NOMO-1 treated with DMSO at 0.1 percent for 48 hours (cell line): ENCODE results near the gene ETNPPL.

Source experiments
- DNase-seq: peaks from one replicate; lab custom pipeline; 2025; ENCODE audit not compliant: unreplicated experiment; lab: John Stamatoyannopoulos, UW

ETNPPL gene

DNA sequence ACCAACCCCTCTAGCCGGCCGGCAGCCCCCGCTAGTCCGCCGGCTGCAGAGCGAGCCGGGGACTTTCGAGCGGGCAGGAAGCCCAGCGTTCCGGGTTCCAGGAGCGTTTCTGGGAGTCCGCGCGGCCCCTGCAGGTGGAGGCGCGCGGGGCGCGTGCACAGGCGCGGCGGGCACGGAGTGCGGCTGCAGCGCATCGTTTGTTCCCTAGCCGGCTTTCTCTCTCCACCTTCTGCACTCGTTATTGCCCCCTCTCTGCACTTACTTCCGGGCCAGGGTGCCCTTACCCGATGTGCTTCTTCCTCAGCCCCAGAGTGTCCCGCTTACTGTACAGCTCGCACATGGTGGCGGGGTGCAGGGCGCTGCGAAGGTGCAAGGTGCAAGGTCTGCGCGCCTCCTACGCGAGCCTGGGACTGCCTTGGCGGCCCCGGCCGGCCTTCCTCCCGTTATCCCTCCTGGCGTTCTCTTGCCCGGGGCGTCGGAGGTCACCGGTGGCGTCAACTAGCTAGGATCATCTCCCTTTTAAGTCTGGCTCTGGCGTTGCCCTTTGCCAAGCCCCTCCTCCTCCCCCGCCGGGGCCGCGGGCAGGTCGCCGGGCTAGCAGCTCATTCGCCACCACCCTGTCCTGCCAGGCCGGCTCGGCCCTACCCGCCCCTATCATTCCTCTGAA lies at the start of gene ETNPPL:
TSS of gene ETNPPL (minus strand) at position 495 of the 667 bp plus-strand sequence. CDS start at position 340, 155 bp downstream.
- no peak for DNase-seq

- no peak for DNase-seq
Measured at GRCh38 chr4:108811486-108811885, 48.6 kb upstream of the ETNPPL start.

- DNase-seq = no peak
Measured at GRCh38 chr4:108810087-108810486, 47.2 kb upstream of the ETNPPL start.

- DNase-seq = no peak
Measured at GRCh38 chr4:108804648-108805273, 41.9 kb upstream of the ETNPPL start.

GRCh38 chr4:108799306-108799705 lies 36.5 kb upstream of the ETNPPL start:
- DNase-seq = no peak

GRCh38 chr4:108796173-108796572 lies 33.3 kb upstream of the ETNPPL start:
- DNase-seq = no peak

GRCh38 chr4:108795733-108796132 lies 32.9 kb upstream of the ETNPPL start:
- DNase-seq = no peak

- DNase-seq = no peak
Measured at GRCh38 chr4:108794136-108794535, 31.3 kb upstream of the ETNPPL start.

DNA sequence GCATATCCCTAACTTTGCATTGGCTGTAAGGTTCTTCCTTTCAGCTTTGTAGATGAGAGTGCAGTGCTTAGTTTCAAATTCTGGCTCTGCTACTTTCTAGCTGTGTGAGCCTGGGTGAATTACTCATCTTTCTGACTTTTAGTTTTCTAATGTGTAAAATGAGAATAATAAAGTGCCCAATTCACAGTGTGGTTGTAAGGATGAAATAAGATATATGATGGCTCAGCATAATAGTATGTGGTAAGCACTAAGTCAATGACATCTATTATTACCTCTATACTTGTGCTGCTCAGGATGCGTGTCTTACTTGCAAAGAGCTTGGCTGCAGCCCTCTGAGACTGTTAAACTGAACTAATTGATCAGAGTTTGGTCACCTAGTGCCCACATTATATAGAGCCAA lies 30.6 kb upstream of the ETNPPL start:
- DNase-seq = no peak

DNA sequence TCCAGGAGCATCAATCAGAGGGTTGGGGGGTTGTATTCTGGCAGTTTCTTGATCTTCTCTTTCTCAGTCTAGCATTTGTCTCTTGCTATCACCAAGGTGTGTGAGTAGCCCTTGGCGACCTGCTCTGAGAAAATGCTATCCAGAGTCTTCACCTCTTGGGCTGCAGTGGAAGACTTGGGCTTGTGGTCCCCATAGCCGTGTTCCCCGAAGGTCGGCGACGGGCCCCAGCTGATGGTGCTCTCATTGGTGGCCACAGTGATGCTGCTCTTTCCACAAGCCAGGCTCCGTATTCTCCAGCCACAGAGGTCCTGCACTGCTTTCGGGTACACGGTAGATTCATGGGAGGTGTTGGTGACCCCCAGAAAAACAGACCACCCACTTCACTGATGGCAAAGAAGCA lies 25.9 kb upstream of the ETNPPL start:
- no peak for DNase-seq

DNA sequence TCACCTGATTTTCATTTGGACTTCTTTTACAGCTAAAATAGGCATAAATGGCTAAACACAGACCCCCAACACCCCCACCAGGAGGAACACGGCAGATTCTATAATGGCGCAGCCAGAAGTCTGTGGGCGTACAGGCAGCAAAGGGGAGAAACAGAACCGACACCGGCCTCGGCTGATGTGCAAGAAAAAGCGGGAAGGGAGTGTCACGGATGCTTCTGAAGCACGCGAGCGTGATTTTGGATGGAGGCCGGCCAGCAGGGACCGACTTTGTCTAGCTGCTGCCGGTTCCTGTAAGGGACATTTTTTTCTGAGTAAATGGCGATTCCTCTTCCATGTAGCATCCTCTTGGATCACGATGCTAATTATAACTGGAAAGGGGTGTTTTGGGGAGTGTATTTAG lies 24.9 kb upstream of the ETNPPL start:
- DNase-seq = no peak

- no peak for DNase-seq
Measured at GRCh38 chr4:108787106-108787505, 24.3 kb upstream of the ETNPPL start.

DNA sequence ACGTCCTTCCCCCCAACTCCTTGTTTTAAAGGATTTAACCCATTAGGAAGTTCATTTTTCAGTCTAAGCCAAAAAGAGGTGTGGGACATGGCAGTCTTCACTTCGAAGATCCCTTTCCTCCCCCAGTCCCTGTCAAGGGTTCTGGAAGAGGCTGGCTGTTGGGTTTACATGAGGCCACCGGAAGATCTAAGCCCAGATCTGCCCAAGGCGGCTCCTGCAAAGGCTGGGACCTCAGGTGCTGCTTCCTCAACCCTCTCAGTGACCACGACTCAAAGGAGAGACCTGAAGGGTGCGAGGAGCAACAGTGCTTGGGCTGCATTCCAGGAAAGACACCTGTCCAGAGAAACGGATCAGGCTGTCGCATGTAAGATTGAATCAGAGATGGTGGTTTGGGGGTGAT lies 23.5 kb upstream of the ETNPPL start:
- no peak for DNase-seq

- DNase-seq = no peak
Measured at GRCh38 chr4:108783665-108784463, 21.0 kb upstream of the ETNPPL start.

GRCh38 chr4:108779958-108780357 lies 17.1 kb upstream of the ETNPPL start:
- no peak for DNase-seq

DNA sequence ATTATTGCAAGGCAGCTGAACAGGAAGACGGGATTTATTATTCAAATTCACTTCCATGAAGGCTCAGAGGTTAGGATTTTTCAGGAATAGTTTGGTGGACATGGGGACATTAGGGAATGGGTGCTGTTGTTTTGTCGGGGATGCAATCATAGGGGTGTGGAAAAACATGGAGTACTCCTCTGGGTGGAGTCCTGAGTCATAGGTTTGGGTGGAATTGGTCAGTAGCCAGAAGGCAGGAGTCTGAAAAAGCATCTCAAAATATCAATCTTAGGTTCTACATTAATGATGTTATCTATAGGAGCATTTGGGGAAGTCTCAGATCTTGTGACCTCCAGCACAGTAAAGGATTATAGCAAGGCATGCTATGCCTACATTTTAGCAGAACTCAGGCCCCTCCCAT lies 14.5 kb upstream of the ETNPPL start:
- DNase-seq = no peak

DNA sequence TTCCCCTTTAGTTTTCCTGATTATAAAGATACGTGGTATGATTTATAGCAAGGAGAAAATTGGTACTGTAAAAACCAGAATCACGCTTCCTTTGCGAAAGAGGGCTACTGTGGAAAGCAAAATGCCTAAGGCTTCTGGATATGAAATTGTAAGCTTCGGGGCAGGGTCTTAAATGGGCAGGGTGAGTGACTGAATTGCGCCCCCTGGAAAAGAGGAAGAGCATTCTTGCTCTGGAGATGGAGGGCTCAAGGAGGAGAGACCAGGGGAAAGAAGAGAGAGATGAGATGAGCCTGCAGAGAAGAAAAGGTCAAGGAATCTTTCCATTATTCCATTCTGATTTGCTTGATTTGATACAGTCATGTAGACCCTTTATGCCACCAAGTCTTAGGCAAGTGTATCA lies 13.1 kb upstream of the ETNPPL start:
- no peak for DNase-seq

DNA sequence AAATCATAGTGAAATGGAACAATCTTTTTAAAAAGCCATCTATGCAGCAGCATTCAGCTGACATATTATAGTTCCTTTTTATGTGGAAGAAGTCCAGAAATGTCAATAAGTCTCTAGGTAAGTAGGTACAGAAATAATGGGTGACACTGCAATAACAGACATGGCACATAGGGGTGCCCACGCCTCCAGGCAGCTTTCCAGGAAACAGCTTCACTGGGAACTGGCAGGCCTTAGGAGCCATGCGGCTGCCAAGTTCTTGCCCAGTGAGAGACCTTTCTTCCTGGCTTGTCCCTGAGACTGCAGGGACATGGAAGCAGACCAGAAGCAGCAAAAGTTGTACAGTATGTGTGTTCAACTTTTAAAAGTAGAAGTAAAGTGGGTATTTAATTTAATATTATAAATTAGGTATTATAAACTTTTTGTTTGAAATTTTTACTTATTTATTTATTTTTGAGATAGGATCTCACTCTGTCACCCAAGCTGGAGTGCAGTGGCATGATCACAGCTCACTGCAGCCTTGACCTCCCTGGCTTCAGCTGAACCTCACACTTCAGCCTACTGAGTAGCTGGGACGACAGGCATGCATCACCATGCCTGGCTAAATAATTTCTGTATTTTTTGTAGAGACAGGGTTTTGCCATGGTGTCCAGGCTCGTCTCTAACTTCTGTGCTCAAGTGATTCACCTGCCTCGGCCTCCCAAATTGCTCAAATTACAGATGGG lies 12.1 kb upstream of the ETNPPL start:
- no peak for DNase-seq

DNA sequence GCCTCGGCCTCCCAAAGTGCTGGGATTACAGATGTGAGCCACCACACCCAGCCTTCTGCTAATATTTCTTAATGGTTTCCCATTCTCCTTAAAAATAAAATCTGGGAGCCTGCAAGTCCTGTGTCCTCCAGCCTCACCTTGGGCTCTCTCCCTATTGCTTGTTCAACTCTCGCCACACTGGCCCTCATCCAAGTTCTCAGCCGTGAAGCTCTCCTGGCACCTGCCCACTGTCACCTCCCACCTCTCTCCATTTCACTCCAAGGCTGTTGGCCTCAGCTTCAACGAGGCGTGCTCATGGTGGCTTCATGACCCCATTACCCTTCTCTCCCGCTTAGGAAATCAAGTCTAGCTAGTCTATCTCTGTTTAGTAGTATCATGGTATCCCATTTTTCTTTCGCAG lies 9.5 kb upstream of the ETNPPL start:
- no peak for DNase-seq

DNA sequence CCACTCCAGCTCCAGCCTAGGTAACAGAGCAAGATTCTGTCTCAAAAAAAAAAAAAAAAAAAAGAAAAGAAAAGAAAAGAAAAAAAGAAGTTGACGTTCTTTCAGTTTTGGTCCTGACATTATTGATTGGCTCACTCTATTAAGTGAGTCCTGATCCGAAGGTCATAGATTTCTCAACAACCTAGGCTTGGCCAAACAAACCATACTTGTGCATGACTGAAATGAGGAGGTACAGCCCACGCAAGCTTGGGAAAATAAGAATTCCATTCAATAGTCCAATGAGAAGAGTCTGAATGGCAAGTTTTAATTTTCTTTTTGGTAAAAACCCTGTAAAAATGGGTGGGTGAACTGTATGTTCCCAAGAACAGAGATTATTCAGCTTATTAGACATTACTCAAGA lies 3.2 kb upstream of the ETNPPL start:
- no peak for DNase-seq

DNA sequence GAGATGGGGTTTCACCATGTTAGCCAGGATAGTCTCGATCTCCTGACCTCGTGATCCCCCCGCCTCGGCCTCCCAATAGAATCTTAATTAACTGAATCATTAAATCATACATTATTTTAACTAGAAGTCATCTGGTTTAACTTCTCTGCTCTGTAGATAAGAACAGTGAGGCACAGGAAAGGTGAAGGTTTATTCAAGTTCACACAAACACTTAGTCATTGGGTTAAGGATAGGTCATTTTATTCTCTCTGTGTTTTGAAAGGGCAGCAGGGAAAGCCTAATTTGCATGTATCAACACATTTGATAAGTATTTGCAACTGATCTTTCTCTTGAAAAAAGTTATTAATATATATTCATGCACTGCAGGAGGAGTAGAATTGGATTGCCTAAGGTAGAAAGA lies 1.1 kb upstream of the ETNPPL start:
- no peak for DNase-seq

- no peak for DNase-seq
Measured at GRCh38 chr4:108763226-108763593, 357 bp upstream of the ETNPPL start.
